GM15510 (cell line): ENCODE results near the gene CLIP3.

Experiments used
- POLR2A ChIP-seq: IDR thresholded peaks from 3 replicates; pipeline ENCODE4 v1.6.1; 2011; ENCODE audit warnings: borderline replicate concordance; ENCODE audit not compliant: insufficient read length; ENCODE audit errors: extremely low read depth

The CLIP3 gene

GRCh38 chr19:36054119-36054732, 21.6 kb upstream of the CLIP3 start, which contains the start of gene THAP8:
Gene THAP8, minus strand, starts transcription at chr19:36054285. Its CDS starts 68 bp downstream, at chr19:36054217.
- peak; percentile 58 for TF ChIP-seq POLR2A

DNA sequence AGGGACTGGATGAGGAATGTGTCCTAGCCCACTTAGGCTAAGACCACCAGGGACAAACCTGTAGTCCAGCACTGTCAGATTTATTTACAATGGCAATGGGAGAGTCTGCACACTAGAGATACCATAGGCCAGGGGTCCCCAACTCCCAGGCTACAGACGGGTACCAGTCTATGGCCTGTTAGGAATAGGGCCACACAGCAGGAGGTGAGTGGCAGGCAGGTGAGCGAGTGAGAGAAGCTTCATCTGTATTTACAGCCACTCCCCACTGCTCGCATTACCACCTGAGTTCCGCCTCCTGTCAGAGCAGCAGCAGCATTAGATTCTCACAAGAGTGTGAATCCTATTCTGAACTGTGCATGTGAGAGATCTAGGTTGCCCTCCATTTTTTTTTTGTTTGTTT, 19.0 kb upstream of the CLIP3 start:
- no peak for TF ChIP-seq POLR2A

DNA sequence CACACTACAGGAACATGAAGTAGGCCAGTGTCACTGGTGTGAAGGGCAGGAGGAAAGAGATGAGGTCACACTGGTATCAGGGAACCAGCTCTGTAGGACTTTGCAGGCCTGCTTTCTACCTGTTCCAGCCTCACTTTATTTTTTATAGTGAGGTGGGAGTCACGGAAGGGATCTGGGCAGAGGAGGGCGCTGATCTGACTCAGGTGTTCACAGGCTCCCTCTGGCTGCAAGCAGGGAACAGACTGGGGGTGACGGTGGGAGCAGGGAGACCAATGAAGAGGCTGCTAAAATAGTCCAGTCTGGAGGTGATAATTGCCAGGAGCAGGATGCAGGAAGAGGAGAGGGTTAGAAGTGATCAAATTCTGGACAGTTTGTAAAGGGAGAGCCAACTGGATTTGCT, 18.6 kb upstream of the CLIP3 start:
- no peak for TF ChIP-seq POLR2A

DNA sequence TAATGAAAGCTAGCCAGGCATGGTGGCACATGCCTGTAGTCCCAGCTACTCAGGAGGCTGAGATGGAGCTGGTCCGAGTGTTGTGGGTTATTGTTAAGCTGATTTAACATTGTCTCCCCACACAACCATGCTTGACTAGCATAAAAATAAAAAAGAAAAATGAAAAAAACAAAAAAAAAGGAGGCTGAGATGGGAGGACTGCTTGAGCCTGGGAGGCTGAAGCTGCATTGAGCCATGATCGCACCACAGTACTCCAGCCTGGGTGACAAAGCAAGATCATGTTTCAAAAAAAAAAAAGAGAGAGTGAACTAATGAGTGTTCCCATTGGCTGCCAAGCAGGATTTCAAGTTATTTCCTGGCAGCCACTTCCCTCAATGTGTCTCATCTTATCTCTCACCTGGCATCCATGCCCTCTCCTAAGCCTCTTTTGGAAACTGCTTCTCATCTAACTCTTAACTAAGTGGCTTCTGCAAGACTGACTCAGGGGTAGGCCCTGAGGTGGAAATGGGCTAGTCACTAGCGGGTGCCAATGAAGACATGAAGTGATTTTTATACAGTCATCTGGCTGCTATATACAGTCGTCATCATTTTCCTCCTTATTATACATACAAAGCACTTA, 16.5 kb upstream of the CLIP3 start:
- no peak for TF ChIP-seq POLR2A

GRCh38 chr19:36047835-36048234, 15.2 kb upstream of the CLIP3 start:
- no peak for TF ChIP-seq POLR2A

DNA sequence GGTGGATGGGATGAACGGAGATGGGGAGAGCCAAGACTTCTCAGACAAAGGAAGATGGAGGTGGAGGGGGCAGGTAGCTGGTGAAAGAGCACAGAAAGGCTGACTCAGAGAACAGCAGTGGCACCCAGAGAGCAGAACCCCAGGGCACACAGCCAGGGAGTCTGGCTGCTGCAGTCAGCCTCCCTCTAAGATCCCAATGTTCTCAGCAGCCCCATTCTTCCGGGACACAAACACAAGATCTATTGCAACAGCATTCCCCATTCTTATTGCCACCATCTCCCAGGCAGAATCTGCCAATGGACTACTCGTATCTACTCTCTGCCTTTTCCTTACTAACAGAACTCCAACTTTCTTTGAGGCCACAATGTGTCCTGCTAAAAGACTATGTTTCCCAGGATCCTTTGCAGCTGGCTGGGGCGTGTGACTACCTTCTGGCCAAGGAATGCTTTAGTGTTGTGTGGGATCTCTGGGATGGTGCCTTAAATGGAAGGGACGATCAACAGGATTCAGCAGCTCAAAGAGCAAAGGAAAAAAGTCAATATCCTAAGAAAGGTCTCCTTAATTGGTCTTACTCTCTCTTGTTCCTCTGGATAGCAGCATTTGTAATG, 13.9 kb upstream of the CLIP3 start:
- TF ChIP-seq POLR2A, result no peak

DNA sequence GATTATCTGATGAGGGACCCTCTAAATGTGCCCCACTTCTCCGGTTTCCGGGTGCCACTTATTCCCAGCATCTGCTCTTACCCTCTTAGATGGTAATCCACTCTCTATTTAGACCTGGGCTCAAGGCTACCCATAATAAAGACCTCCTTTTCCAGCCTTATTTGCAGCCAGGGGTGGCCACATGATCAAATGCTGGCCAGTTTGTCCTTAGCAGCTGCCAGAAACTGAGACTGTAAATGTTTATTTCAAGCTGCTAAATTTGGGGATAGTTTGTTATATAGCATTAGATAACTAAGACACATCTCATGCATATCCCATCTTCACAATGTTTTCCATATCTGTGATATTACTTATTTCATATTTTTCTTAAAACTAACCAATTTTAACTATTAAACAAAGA, 11.3 kb upstream of the CLIP3 start:
- TF ChIP-seq POLR2A, result no peak

GRCh38 chr19:36041831-36042230, 9.2 kb upstream of the CLIP3 start:
- TF ChIP-seq POLR2A, result no peak

GRCh38 chr19:36040495-36040894, 7.8 kb upstream of the CLIP3 start:
- no peak for TF ChIP-seq POLR2A

- TF ChIP-seq POLR2A, result no peak
Observed at GRCh38 chr19:36031308-36031707, 1.4 kb downstream of the CLIP3 start.

DNA sequence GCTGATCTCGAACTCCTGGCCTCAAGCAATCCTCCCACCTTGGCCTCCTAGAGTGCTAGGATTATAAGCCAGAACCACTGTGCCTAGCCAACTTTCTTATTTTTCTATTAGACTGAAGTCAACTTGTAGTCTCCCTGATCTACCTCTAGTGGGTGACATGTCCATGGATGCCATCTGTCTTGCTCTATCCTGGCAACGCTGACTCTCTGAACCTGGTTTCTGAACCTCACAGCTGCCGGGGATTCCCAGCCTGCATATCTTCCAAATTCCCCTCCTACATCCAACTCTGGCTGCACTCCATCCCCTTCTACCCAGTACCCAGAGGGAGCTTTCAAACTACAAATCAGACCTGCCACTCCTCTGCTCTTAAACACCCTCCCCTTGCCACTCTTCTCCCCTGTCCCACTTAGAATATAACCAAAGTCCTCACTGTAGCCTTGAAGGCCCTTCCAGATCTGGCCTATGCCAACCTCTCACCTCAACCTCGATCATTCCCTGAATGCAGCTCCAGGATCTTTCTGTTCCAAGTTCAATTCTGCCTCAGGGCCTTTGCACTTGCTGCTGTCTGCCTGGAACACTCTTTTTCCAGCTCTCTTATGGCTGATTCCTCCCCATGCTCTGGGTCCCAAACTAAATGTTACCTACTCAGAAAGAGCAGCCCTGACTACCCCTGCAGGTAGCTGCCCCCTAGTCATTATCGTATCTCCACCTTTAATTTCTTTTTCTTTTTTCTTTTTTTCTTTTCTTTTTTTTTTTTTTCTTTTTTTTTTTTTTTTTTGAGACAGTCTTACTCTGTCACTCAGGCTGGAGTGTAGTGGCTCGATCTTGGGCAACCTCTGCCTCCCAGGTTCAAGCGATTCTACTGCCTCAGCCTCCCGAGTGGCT, 2.2 kb downstream of the CLIP3 start:
- no peak for TF ChIP-seq POLR2A

DNA sequence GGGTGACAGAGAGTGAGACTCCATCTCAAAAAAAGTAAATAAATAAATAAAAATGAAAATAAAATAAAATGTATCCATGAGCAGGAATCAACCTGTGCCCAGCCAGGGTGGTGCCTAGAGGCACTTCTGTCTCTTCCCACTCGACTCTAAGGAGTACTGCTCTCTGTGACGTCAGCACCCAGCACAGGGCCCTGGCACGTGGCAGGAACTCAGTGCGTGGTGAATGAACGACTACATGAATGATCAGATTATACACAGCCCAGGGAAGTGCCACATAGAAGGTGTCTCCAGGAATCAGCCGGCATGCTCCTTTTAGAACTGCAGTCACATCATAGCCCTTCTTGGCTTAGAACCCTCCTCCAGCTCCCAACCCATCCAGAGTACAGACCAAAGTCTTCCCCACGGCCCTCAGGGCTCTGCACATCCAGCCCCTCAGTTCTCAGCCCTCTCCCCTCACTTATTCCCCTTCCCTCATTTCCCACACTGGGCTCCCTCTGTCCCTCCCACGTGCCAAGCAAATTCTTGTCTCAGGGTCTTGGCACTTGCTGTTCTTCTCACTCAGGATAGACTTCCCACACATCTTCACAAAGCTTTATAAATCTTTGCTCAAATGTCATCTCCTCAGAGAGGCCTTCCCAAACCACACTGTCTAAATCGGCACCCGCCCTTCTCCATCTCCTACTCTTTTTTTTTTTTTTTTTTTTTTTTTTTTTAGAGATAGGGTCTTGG, 4.2 kb downstream of the CLIP3 start:
- no peak for TF ChIP-seq POLR2A

GRCh38 chr19:36027696-36028095, 5.0 kb downstream of the CLIP3 start:
- TF ChIP-seq POLR2A, result no peak

DNA sequence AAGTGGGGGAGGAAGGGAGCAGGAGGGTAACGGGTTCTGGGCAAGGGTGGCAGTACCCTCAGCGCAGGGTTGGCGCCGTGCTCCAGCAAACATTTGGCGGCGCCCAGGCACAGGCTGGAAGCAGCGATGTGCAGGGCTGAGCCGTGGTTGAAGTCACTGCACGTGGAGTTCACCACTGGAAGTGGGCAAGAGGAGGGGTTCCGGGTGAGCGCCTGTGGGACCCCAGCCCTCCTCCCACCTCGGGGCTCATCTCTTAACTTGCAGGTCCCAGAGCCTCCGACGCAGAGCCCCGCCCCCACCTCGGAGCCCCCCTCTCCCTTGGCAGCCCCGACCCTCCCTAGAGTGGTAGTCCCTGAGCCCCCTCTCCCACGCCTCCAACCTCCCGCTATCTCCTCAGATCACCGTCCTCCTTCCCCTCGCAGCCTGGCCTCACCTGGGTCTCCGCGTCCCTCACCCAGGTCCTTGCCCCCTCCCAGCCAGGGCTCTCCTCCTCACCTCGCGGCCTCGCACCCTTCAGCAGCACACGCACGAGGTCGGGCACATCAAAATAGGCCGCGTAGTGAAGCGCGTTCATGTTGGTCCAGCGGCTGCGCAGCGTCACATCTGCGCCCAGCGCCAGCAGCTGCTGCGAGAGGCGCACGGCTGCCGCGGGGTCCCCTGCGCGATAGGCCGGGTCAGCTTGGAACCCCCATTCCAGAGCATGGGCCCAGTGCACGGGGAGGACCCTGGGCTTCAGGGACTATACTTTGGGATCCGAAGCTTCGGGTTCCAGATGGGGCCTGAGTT, 6.4 kb downstream of the CLIP3 start:
- no peak for TF ChIP-seq POLR2A
